Measurements from ENCODE around the gene NEO1.

DNA sequence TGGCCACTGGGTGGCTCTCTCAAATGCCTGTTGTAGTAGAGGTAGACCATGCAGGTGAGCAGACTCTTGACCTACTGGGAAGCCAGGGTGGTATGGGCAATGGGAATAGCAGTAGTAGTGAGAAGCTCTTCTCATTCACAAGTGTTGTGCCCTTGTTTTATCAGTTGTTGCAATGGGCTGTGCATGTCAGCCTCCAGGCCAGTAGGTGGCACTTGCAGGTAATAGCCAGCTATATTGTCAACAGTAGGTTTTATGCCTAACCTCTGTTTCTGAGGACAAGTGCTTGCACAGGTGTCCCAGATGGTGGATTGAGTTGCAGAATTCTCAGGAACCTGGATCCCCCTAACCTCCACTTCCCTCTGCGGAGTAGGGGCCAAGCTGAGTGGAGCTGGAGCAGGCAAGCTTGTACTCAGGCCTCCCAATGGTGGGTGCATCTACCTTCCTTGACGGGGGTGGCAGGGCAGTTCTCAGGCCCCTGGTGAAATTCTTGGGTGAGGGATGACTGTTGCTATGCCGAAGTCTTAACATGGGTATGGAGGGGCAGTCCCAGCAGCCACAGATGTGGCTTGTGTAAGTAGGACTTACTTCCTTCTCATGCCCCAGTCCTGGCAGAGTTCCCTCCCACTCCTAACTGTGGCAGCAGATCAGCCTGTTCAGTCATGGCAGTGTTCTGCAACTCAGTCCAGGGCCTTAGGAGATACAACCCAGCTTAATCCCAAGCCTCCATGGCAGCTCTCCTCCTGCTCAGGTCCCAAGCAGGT is 104.3 kb downstream of the NEO1 start:
- TF ChIP-seq, protein P1, sequence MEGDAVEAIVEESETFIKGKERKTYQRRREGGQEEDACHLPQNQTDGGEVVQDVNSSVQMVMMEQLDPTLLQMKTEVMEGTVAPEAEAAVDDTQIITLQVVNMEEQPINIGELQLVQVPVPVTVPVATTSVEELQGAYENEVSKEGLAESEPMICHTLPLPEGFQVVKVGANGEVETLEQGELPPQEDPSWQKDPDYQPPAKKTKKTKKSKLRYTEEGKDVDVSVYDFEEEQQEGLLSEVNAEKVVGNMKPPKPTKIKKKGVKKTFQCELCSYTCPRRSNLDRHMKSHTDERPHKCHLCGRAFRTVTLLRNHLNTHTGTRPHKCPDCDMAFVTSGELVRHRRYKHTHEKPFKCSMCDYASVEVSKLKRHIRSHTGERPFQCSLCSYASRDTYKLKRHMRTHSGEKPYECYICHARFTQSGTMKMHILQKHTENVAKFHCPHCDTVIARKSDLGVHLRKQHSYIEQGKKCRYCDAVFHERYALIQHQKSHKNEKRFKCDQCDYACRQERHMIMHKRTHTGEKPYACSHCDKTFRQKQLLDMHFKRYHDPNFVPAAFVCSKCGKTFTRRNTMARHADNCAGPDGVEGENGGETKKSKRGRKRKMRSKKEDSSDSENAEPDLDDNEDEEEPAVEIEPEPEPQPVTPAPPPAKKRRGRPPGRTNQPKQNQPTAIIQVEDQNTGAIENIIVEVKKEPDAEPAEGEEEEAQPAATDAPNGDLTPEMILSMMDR (IDR thresholded peaks at IDR 0.05 in 2 of 3, conservative IDR thresholded peaks at IDR 0.05 in 1 of 3; ENCODE audit: insufficient read depth in 2 of 3, low read depth in 1 of 3, low read length in 3 of 3) = no peak
- TF ChIP-seq ZNF551 (CRISPR knock-in tag; IDR thresholded peaks at IDR 0.05) = no peak
- no peak for TF ChIP-seq MEF2A (IDR thresholded peaks at IDR 0.05; ENCODE audit: control insufficient read depth, low read depth, low read length)
- no peak for TF ChIP-seq HCFC1 (IDR thresholded peaks at IDR 0.05; ENCODE audit: low read depth, low read length)
- no peak for TF ChIP-seq ETV5 (CRISPR knock-in tag; IDR thresholded peaks at IDR 0.05; ENCODE audit: low read depth)
- no peak for TF ChIP-seq NFIC (IDR thresholded peaks at IDR 0.05)
- TF ChIP-seq ZNF57 (CRISPR knock-in tag; IDR thresholded peaks at IDR 0.05) = no peak
- TF ChIP-seq, protein P2, sequence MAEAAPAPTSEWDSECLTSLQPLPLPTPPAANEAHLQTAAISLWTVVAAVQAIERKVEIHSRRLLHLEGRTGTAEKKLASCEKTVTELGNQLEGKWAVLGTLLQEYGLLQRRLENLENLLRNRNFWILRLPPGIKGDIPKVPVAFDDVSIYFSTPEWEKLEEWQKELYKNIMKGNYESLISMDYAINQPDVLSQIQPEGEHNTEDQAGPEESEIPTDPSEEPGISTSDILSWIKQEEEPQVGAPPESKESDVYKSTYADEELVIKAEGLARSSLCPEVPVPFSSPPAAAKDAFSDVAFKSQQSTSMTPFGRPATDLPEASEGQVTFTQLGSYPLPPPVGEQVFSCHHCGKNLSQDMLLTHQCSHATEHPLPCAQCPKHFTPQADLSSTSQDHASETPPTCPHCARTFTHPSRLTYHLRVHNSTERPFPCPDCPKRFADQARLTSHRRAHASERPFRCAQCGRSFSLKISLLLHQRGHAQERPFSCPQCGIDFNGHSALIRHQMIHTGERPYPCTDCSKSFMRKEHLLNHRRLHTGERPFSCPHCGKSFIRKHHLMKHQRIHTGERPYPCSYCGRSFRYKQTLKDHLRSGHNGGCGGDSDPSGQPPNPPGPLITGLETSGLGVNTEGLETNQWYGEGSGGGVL (CRISPR knock-in tag; IDR thresholded peaks at IDR 0.05) = no peak
- no peak for TF ChIP-seq ZNF124 (CRISPR knock-in tag; IDR thresholded peaks at IDR 0.05)
